Measurements from ENCODE around the gene ERGIC3.
"Not testable (repeated sequence)": the region's sequence is repeated elsewhere in the genome, so short reads cannot be mapped to it uniquely, and the experiment has no call there.

Gene ERGIC3

GRCh38 chr20:35517767-35518166 is 24.1 kb upstream of the ERGIC3 start:
- not testable (repeated sequence) for DNase-seq (ENCODE audit: low read depth in 3 of 3)

GRCh38 chr20:35518955-35519354 is 22.9 kb upstream of the ERGIC3 start:
- no peak for DNase-seq (ENCODE audit: low read depth in 3 of 3)

- no peak for DNase-seq (ENCODE audit: low read depth in 3 of 3)
Observed at GRCh38 chr20:35523298-35523888, 18.5 kb upstream of the ERGIC3 start.

- DNase-seq (ENCODE audit: low read depth in 3 of 3) = no peak
Observed at GRCh38 chr20:35525639-35526038, 16.2 kb upstream of the ERGIC3 start.

- no peak for DNase-seq (ENCODE audit: low read depth in 3 of 3)
Observed at GRCh38 chr20:35527122-35527769, 14.6 kb upstream of the ERGIC3 start.

- DNase-seq (ENCODE audit: low read depth in 3 of 3) = no peak
Observed at GRCh38 chr20:35529552-35529951, 12.3 kb upstream of the ERGIC3 start, which contains the start of gene C20orf173. Gene C20orf173 (minus strand): TSS chr20:35529652. CDS start chr20:35529373, 279 bp downstream.

- DNase-seq (ENCODE audit: low read depth in 3 of 3) = no peak
Observed at GRCh38 chr20:35539756-35540212, 2.1 kb upstream of the ERGIC3 start.

- DNase-seq (ENCODE audit: low read depth in 3 of 3) = no peak
Observed at GRCh38 chr20:35541118-35541782, 628 bp upstream of the ERGIC3 start.

GRCh38 chr20:35542990-35543389 is 1.1 kb downstream of the ERGIC3 start:
- no peak for DNase-seq (ENCODE audit: low read depth in 3 of 3)

GRCh38 chr20:35544436-35544835 is 2.6 kb downstream of the ERGIC3 start:
- no peak for DNase-seq (ENCODE audit: low read depth in 3 of 3)

- not testable (repeated sequence) for DNase-seq (ENCODE audit: low read depth in 3 of 3)
Observed at GRCh38 chr20:35544941-35545340, 3.1 kb downstream of the ERGIC3 start.

- DNase-seq (ENCODE audit: low read depth in 3 of 3) = no peak
Observed at GRCh38 chr20:35546127-35546526, 4.2 kb downstream of the ERGIC3 start.

GRCh38 chr20:35547329-35547728 is 5.5 kb downstream of the ERGIC3 start:
- no peak for DNase-seq (ENCODE audit: low read depth in 3 of 3)

GRCh38 chr20:35551503-35551902 is 9.6 kb downstream of the ERGIC3 start:
- no peak for DNase-seq (ENCODE audit: low read depth in 3 of 3)

- DNase-seq (ENCODE audit: low read depth in 3 of 3) = no peak
Observed at GRCh38 chr20:35552914-35553313, 11.0 kb downstream of the ERGIC3 start.

- not testable (repeated sequence) for DNase-seq (ENCODE audit: low read depth in 3 of 3)
Observed at GRCh38 chr20:35555461-35555860, 13.6 kb downstream of the ERGIC3 start.

GRCh38 chr20:35555951-35556645 is 14.2 kb downstream of the ERGIC3 start:
- DNase-seq (ENCODE audit: low read depth in 3 of 3) = no peak

- DNase-seq (ENCODE audit: low read depth in 3 of 3) = no peak
Observed at GRCh38 chr20:35556871-35557270, 15.0 kb downstream of the ERGIC3 start.

GRCh38 chr20:35558451-35558850 is 16.6 kb downstream of the ERGIC3 start:
- DNase-seq (ENCODE audit: low read depth in 3 of 3) = no peak

GRCh38 chr20:35559042-35559693 is 17.3 kb downstream of the ERGIC3 start:
- no peak for DNase-seq (ENCODE audit: low read depth in 3 of 3)

GRCh38 chr20:35560105-35560511 is 18.2 kb downstream of the ERGIC3 start:
- DNase-seq (ENCODE audit: low read depth in 3 of 3) = no peak

- DNase-seq (ENCODE audit: low read depth in 3 of 3) = no peak
Observed at GRCh38 chr20:35560541-35560940, 18.7 kb downstream of the ERGIC3 start.
